Stomach (tissue), 9 donors: ENCODE measurements around the gene PRDM16. TPM values are rescaled to one million over a fixed set of nuclear protein-coding genes. Genes with fewer than 3 reads are reported as not detected.

Experiments used
- DNase-seq, 2 donors: peaks; one replicate each; pipeline versions ENCODE4 v3.0.0 to v3.0.0-alpha.2; 2013 to 2019
- H3K27ac ChIP-seq, 5 donors: fragments of 200-600 bp in 4 of 5; sonication (generic) in 4 of 5; one replicate each; pipeline ENCODE4 v1.5.1; 2013 to 2019; ENCODE audit warnings: mild to moderate bottlenecking in 1 of 5, moderate library complexity in 1 of 5
- H3K27me3 ChIP-seq, 3 donors: fragments of 200-600 bp; sonication (generic); one replicate each; pipeline ENCODE4 v1.5.1; 2017 to 2019; ENCODE audit warnings: mixed run types in 1 of 3
- H3K36me3 ChIP-seq, 4 donors: fragments of 200-600 bp; sonication (generic); 1 replicate in 3 of 4; 2 replicates in 1 of 4; pipeline ENCODE4 v1.5.1; 2016 to 2019
- H3K4me1 ChIP-seq, 4 donors: fragments of 200-600 bp; sonication (generic); one replicate each; pipeline ENCODE4 v1.5.1; 2016 to 2019
- H3K4me3 ChIP-seq, 4 donors: fragments of 200-600 bp; sonication (generic) in 3 of 4; one replicate each; pipeline ENCODE4 v1.5.1; 2016 to 2019; ENCODE audit warnings: mild to moderate bottlenecking in 1 of 4
- H3K9me3 ChIP-seq, 4 donors: fragments of 200-600 bp; sonication (generic); one replicate each; pipeline ENCODE4 v1.5.1; 2016 to 2019
- EP300 ChIP-seq: sonication (generic); formaldehyde crosslinking; IDR thresholded peaks from one replicate; pipeline ENCODE4 v1.6.1; 2017; ENCODE audit warnings: antibody characterized with exemption
- POLR2A ChIP-seq, 4 donors: fragments of 450-650 bp; IDR thresholded peaks; one replicate each; pipeline ENCODE4 v1.6.1; 2016; ENCODE audit warnings: antibody characterized with exemption in 4 of 4, control low read depth in 2 of 4, mild to moderate bottlenecking in 1 of 4, moderate library complexity in 1 of 4
- POLR2AphosphoS5 ChIP-seq, 3 donors: sonication (generic); formaldehyde crosslinking; IDR thresholded peaks; one replicate each; pipeline ENCODE4 v1.6.1; 2016; ENCODE audit warnings: antibody characterized with exemption in 3 of 3
- WGBS, 5 donors: extraction: QIAGEN DNeasy Blood & Tissue Kit in 3 of 5; methylation state at CpG; one replicate each; pipeline versions ENCODE4 v1.1.5 to v1.1.7; 2013 to 2018; 5-methylcytosine and 5-hydroxymethylcytosine counted together
- intact Hi-C: fragments of 100-400 bp; cut with DNase I; formaldehyde crosslinking; loops from one replicate; pipeline ENCODE4 v1.15.1; 2023; ENCODE audit warnings: low total_unique reads
- polyA plus RNA-seq, 3 donors: library from polyadenylated mRNA; stranded (reverse); fragments of 200-250 nt; gene quantifications; one replicate each; pipeline ENCODE4 v1.2.3, GENCODE V29; 2013
- total RNA-seq, 5 donors: library from RNA; depleted of rRNA; stranded (reverse); fragments of >200 nt; gene quantifications; one replicate each; pipeline versions ENCODE4 v1.1.0 to v1.2.3, GENCODE V29; 2014 to 2016
- TF ChIP-seq, protein P1 (sequence below), 7 experiments: fragments of 450-650 bp in 4 of 7; fragments of 200-600 bp in 3 of 7; sonication (generic) in 3 of 7; IDR thresholded peaks; one replicate each; pipeline ENCODE4 v1.5.1; 2016 to 2019; ENCODE audit warnings: antibody characterized with exemption in 7 of 7, control low read depth in 2 of 7, mild to moderate bottlenecking in 1 of 7
- donor health status: healthy with polysubstance abuse.
- donor health status: Bipolar disorder and iron deficiency.
- donor health status: healthy.

PRDM16 gene
- total and polyA plus RNA-seq, 8 donors: 0.29 to 222 (median 15.8) TPM

DNA sequence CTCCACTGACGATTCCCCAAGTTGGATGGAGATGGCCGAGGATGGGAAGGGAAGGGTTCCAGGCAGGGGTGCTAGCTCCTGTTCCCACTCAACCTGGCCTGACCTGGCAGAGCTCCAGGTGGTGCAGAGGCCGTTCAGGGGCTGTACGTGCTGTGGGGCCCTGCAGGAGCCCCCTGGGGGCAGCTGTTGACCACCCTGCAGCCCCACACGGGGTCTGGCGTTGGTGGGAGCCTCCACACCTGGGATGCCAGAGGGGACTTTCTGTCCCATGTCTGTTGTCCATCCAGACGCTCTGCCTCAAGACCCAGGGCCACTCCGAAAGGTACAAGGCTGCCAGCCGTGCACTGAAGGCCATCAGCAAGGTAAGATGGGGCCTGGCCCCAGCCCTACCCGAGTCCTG lies 405.4 kb downstream of the PRDM16 start:
- H3K27ac ChIP-seq: no peak overlapping the region
- H3K27me3 ChIP-seq: peaks cover 0 to 45% (median 0%) of the 10 kb centered on the region in 3 donors
- H3K36me3 ChIP-seq: peaks cover 0 to 58% (median 41%) of the 10 kb centered on the region in 4 donors
- 69 to 71% (median 70%) methylated on average over 8 to 10 of the region's 10 CpGs for WGBS, 5 donors
- H3K9me3 ChIP-seq: no peaks in the 10 kb centered on the region
- peaks cover 6 to 28% (median 15%) of the 10 kb centered on the region in 4 donors for H3K4me1 ChIP-seq
- TF ChIP-seq POLR2A (IDR thresholded peaks at IDR 0.05) (no peak), POLR2AphosphoS5 (IDR thresholded peaks at IDR 0.05) (no peak), EP300 (no peak)
- TF ChIP-seq, protein P1, sequence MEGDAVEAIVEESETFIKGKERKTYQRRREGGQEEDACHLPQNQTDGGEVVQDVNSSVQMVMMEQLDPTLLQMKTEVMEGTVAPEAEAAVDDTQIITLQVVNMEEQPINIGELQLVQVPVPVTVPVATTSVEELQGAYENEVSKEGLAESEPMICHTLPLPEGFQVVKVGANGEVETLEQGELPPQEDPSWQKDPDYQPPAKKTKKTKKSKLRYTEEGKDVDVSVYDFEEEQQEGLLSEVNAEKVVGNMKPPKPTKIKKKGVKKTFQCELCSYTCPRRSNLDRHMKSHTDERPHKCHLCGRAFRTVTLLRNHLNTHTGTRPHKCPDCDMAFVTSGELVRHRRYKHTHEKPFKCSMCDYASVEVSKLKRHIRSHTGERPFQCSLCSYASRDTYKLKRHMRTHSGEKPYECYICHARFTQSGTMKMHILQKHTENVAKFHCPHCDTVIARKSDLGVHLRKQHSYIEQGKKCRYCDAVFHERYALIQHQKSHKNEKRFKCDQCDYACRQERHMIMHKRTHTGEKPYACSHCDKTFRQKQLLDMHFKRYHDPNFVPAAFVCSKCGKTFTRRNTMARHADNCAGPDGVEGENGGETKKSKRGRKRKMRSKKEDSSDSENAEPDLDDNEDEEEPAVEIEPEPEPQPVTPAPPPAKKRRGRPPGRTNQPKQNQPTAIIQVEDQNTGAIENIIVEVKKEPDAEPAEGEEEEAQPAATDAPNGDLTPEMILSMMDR (IDR thresholded peaks at IDR 0.05): no peak
- DNase-seq: no peak
- intact Hi-C loops: no loop called here
- no peak overlapping the region for H3K4me3 ChIP-seq

DNA sequence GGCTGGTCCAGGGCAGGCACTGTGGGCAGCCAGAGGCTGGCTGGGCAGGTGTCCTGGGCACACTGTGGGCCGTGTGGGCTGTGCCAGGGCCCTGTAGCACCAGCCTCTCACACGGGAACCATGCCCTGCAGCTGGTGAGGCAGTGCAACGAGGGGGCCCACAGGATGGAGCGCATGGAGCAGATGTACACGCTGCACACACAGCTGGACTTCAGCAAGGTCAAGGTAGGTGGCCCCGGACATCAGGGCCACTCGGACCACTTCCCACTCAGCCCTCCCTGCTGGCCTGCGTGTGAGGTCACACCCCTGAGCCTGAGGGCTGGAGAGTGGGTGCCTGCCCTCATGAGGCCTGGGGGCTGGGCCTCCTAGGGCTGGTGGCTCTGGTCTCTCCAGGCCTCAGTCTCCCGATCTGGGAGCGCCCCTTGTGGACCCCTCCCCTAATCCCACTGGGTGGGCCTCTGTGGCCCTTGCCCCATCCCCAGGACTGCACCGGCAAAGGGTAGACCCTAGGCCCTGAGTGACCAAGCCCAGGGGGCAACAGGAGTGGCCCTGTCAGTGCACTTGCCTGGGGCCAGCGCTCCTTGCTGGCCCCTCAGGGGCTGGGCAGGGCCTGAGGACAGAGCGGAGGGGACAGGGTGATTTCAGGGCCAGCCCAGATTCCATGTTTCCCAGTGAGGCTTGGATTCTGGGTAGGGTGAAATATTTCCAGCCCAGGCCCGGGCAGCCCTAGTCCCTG lies 407.0 kb downstream of the PRDM16 start:
- Histone ChIP-seq H3K27ac (no peak overlapping the region), H3K9me3 (no peaks in the 10 kb centered on the region), H3K36me3 (peaks cover 0 to 53% (median 43%) of the 10 kb centered on the region in 4 donors), H3K27me3 (peaks cover 0 to 44% (median 0%) of the 10 kb centered on the region in 3 donors), H3K4me1 (peaks cover 6 to 13% (median 9%) of the 10 kb centered on the region in 4 donors), H3K4me3 (no peak overlapping the region)
- intact Hi-C loops: no loop called here
- DNase-seq: no peak
- no peak for TF ChIP-seq POLR2A (IDR thresholded peaks at IDR 0.05)
- TF ChIP-seq POLR2AphosphoS5 (IDR thresholded peaks at IDR 0.05): no peak
- TF ChIP-seq EP300: no peak
- TF ChIP-seq, protein P1 (IDR thresholded peaks at IDR 0.05): no peak
- 90 to 94% (median 93%) methylated on average over 6 to 14 of the region's 14 CpGs for WGBS, 5 donors

DNA sequence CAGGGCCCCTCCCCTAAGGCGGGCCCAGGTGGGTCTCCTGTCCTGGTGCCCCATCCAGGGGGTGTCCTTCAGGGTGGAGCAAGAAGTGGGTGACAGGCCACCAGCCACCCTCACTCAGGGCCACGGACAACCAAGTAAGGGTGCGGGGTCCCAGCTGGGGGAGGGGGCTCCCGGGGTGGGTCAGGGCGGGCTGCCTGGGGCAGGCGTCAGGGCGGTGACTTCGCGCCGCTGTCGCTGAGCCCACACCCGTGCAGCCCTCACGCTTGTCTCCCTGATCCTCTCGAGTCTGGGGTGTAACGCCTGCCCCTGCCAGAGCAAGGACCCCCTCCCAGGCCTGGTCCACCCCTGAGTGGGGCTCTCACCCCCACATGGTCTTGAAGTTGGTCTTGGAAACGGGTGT lies 407.7 kb downstream of the PRDM16 start:
- Histone ChIP-seq H3K4me1 (peaks cover 3 to 12% (median 9%) of the 10 kb centered on the region in 4 donors), H3K9me3 (no peaks in the 10 kb centered on the region), H3K4me3 (no peak overlapping the region), H3K27ac (no peak overlapping the region), H3K27me3 (peaks cover 0 to 45% (median 0%) of the 10 kb centered on the region in 3 donors), H3K36me3 (peaks cover 0 to 53% (median 43%) of the 10 kb centered on the region in 4 donors)
- intact Hi-C loops: no loop called here
- DNase-seq: no peak
- 88 to 94% (median 91%) methylated on average over 13 to 16 of the region's 16 CpGs for WGBS, 5 donors
- TF ChIP-seq POLR2AphosphoS5 (IDR thresholded peaks at IDR 0.05) (no peak), EP300 (no peak), POLR2A (IDR thresholded peaks at IDR 0.05) (no peak)
- TF ChIP-seq, protein P1 (IDR thresholded peaks at IDR 0.05): no peak

DNA sequence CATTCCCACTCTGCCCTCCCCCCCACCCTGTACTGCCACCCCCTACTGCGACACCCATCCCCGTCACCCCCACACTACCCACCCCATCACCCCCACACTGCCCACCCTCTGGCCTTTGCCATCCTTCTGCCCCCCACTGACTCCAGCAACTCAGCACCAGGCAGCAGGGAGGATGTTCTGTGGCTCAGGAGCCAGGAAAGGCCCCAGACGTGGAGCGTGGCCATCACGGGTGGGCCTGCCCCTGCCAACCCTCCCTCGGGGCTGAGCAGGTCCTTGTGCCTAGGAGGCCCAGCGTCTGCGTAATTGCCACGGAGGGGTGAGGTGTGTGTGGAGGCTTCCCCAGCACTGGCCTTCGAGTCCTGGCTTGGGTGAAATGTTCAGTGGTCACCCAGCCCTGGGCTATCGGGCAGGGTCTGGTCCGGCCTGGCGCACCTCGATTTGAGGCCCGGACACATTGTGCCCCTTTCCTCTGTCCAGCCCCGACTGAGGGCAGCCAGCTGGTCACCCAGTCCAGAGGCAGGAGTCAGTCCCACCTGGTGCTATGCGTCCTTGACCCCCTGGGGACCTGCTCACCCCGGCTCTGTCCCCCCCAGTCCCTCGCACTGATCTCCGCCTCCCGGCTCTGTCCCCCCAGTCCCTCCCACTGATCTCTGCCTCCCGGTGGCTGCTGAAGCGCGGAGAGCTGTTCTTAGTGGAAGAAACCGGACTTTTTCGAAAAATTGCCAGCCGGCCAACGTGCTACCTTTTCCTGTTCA lies 408.4 kb downstream of the PRDM16 start:
- Histone ChIP-seq H3K36me3 (peaks cover 0 to 47% (median 40%) of the 10 kb centered on the region in 4 donors), H3K4me3 (no peak overlapping the region), H3K27ac (no peak overlapping the region), H3K4me1 (peaks cover 10 to 17% (median 13%) of the 10 kb centered on the region in 4 donors), H3K9me3 (no peaks in the 10 kb centered on the region), H3K27me3 (peaks cover 0 to 45% (median 0%) of the 10 kb centered on the region in 3 donors)
- 75 to 86% (median 77%) methylated on average over 22 to 28 of the region's 28 CpGs for WGBS, 5 donors
- intact Hi-C loops: no loop called here
- no peak for DNase-seq
- no peak for TF ChIP-seq POLR2A (IDR thresholded peaks at IDR 0.05)
- TF ChIP-seq, protein P1 (IDR thresholded peaks at IDR 0.05): no peak
- no peak for TF ChIP-seq POLR2AphosphoS5 (IDR thresholded peaks at IDR 0.05)
- TF ChIP-seq EP300: no peak
